SU-DHL-6 (cell line): ENCODE data around the gene STX12.

Source experiments
- H2AFZ ChIP-seq: fragments of 200-600 bp; sonication (generic); 2 replicates; pipeline ENCODE4 v1.6.1; 2014; ENCODE audit warnings: low read depth, mild to moderate bottlenecking, moderate library complexity, mixed read lengths, antibody characterized with exemption, low read length; ENCODE audit not compliant: severe bottlenecking
- H3F3A ChIP-seq: fragments of 200-600 bp; shearing (Covaris generic); 2 replicates; pipeline ENCODE4 v1.6.0; 2016; ENCODE audit warnings: antibody characterized with exemption, mild to moderate bottlenecking; ENCODE audit not compliant: insufficient read depth
- H3K27ac ChIP-seq: fragments of 200-600 bp; sonication (generic); 2 replicates; pipeline ENCODE4 v1.5.1; 2016; ENCODE audit warnings: low read depth, mild to moderate bottlenecking, low read length, moderate library complexity, mixed read lengths
- H3K27me3 ChIP-seq: fragments of 200-600 bp; sonication (generic), shearing (Covaris generic); 2 replicates; pipeline ENCODE4 v1.6.0; 2014; ENCODE audit warnings: mild to moderate bottlenecking, low read length
- H3K36me3 ChIP-seq: fragments of 200-600 bp; sonication (generic); 2 replicates; pipeline ENCODE4 v1.6.1; 2014; ENCODE audit warnings: mild to moderate bottlenecking, low read length, mixed read lengths
- H3K4me2 ChIP-seq: fragments of 300-600, 200-600 bp; shearing (Covaris generic), sonication (generic); 2 replicates; pipeline ENCODE4 v1.6.0; 2014; ENCODE audit warnings: low read length, low read depth, mild to moderate bottlenecking; ENCODE audit not compliant: poor library complexity, severe bottlenecking
- H3K4me3 ChIP-seq: fragments of 200-600 bp; sonication (generic); 2 replicates; pipeline ENCODE4 v1.5.1; 2014; ENCODE audit warnings: antibody characterized with exemption, low read length, mild to moderate bottlenecking, mixed read lengths; ENCODE audit not compliant: insufficient read depth, poor library complexity, severe bottlenecking
- H3K79me2 ChIP-seq: fragments of 200-600 bp; sonication (generic); 2 replicates; pipeline ENCODE4 v1.6.1; 2014; ENCODE audit warnings: mild to moderate bottlenecking, low read length, moderate library complexity; ENCODE audit not compliant: insufficient read depth
- H3K9ac ChIP-seq: fragments of 200-600 bp; sonication (generic); 2 replicates; pipeline ENCODE4 v1.7.0; 2014; ENCODE audit warnings: mild to moderate bottlenecking, low read length
- H3K9me2 ChIP-seq: fragments of 200-600 bp; sonication (generic); replicated peaks from 2 replicates; pipeline ENCODE4 v1.6.1; 2014; ENCODE audit warnings: low read length; ENCODE audit not compliant: insufficient read depth
- H3K9me3 ChIP-seq: fragments of 200-600 bp; sonication (generic); 2 replicates; pipeline ENCODE4 v1.6.1; 2014; ENCODE audit warnings: low read length, mixed read lengths; ENCODE audit not compliant: insufficient read depth
- H4K20me1 ChIP-seq: fragments of 200-600 bp; sonication (generic); 2 replicates; pipeline ENCODE4 v1.6.1; 2014; ENCODE audit warnings: low read depth, mild to moderate bottlenecking, antibody characterized with exemption, low read length, moderate library complexity, mixed read lengths
- CTCF ChIP-seq: fragments of 200-600 bp; sonication (generic); IDR thresholded peaks from one replicate; pipeline ENCODE4 v1.5.1; 2017; ENCODE audit warnings: antibody characterized with exemption, mild to moderate bottlenecking, low read length, moderate library complexity; ENCODE audit not compliant: insufficient read depth, poor library complexity, severe bottlenecking
- EZH2phosphoT487 ChIP-seq: fragments of 200-600 bp; sonication (generic), shearing (Covaris generic); conservative IDR thresholded peaks from 2 replicates; pipeline ENCODE4 v1.6.1; 2018; ENCODE audit warnings: mild to moderate bottlenecking, antibody characterized with exemption, low read length, moderate library complexity, mixed read lengths

STX12 gene

GRCh38 chr1:27779122-27779521 is 6.1 kb downstream of the STX12 start:
- H3K27me3 ChIP-seq = no peaks in the 10 kb centered on the region
- H2AFZ ChIP-seq = no peak overlapping the region
- no peak for TF ChIP-seq CTCF
- TF ChIP-seq EZH2phosphoT487 = no peak
- no peaks in the 10 kb centered on the region for H3K9me3 ChIP-seq
- no peak overlapping the region for H3K9ac ChIP-seq
- peaks cover 67% of the 10 kb centered on the region for H3K79me2 ChIP-seq
- H4K20me1 ChIP-seq = no peaks in the 10 kb centered on the region
- no peaks in the 10 kb centered on the region for H3K9me2 ChIP-seq
- H3K27ac ChIP-seq = no peak overlapping the region
- H3K4me2 ChIP-seq = no peak overlapping the region
- H3K4me3 ChIP-seq = no peak overlapping the region
- peaks cover 1% of the 10 kb centered on the region for H3F3A ChIP-seq
- H3K36me3 ChIP-seq = no peaks in the 10 kb centered on the region

- Histone ChIP-seq H3K9ac (no peak overlapping the region), H3K9me2 (no peaks in the 10 kb centered on the region), H2AFZ (no peak overlapping the region), H3K79me2 (peaks cover 55% of the 10 kb centered on the region), H3K36me3 (no peaks in the 10 kb centered on the region), H3K27ac (no peak overlapping the region), H3K9me3 (no peaks in the 10 kb centered on the region), H4K20me1 (0 out of 2 replicates have a peak, but pooled peaks cover 7% of the 10 kb centered on the region), H3F3A (no peaks in the 10 kb centered on the region), H3K4me3 (no peak overlapping the region), H3K4me2 (no peak overlapping the region), H3K27me3 (no peaks in the 10 kb centered on the region)
- TF ChIP-seq CTCF (no peak), EZH2phosphoT487 (no peak)
These were observed 9.9 kb downstream of the STX12 start for GRCh38 chr1:27782950-27783349.

- Histone ChIP-seq H3K27ac (no peak overlapping the region), H3K4me2 (no peak overlapping the region)
These were observed 11.7 kb downstream of the STX12 start for GRCh38 chr1:27784700-27785099.

More at GRCh38 chr1:27784700-27785099, 11.7 kb downstream of the STX12 start:
- Histone ChIP-seq H3K9me2 (no peaks in the 10 kb centered on the region), H3K9ac (no peak overlapping the region), H3K36me3 (0 out of 2 replicates have a peak, but pooled peaks cover 5% of the 10 kb centered on the region), H3K9me3 (no peaks in the 10 kb centered on the region), H3K4me3 (no peak overlapping the region), H2AFZ (no peak overlapping the region), H3K79me2 (peaks cover 53% of the 10 kb centered on the region), H4K20me1 (0 out of 2 replicates have a peak, but pooled peaks cover 7% of the 10 kb centered on the region), H3K27me3 (no peaks in the 10 kb centered on the region), H3F3A (no peaks in the 10 kb centered on the region)
- TF ChIP-seq CTCF (no peak), EZH2phosphoT487 (no peak)
